Activated B cell treated with CpG ODN at 0.5 μM for 24 hours (primary cell): Measurements from ENCODE around the gene BIN2. TPM values are rescaled to one million over a fixed set of nuclear protein-coding genes. Genes with fewer than 3 reads are reported as not detected.

Source experiments
- ATAC-seq: fragments of 200-7000 bp; cut with Tn5 transposase; one replicate; pipeline ENCODE4 v1.10.0; 2021; ENCODE audit warnings: low read depth, mild to moderate bottlenecking, moderate library complexity
- CTCF ChIA-PET: fragments of 350-600 bp; sonication (Branson Sonifier 250); formaldehyde crosslinking; loops from one replicate; lab custom pipeline; 2021; ENCODE audit warnings: antibody characterized with exemption; lab: Charles Lee
- POLR2A ChIA-PET: fragments of 350-600 bp; sonication (Branson Sonifier 250); formaldehyde crosslinking; loops from one replicate; lab custom pipeline; 2021; ENCODE audit warnings: antibody characterized with exemption; lab: Charles Lee
- DNase-seq: peaks from one replicate; pipeline ENCODE4 v3.0.0; 2022
- H3K27ac Mint-ChIP-seq: one replicate; pipeline ENCODE4 v1.8.0; 2020; ENCODE audit warnings: mixed read lengths
- H3K27me3 Mint-ChIP-seq: one replicate; pipeline ENCODE4 v1.8.0; 2021; ENCODE audit warnings: mixed read lengths
- H3K36me3 Mint-ChIP-seq: one replicate; pipeline ENCODE4 v1.8.0; 2021; ENCODE audit warnings: low read depth, mixed read lengths
- H3K4me1 Mint-ChIP-seq: one replicate; pipeline ENCODE4 v1.8.0; 2021; ENCODE audit warnings: mixed read lengths
- H3K4me3 Mint-ChIP-seq: one replicate; pipeline ENCODE4 v1.8.0; 2020; ENCODE audit warnings: mild to moderate bottlenecking, mixed read lengths
- H3K9me3 Mint-ChIP-seq: one replicate; pipeline ENCODE4 v1.8.0; 2020; ENCODE audit warnings: mixed read lengths
- intact Hi-C: fragments of 100-400 bp; cut with micrococcal nuclease; formaldehyde crosslinking; loops from one replicate; pipeline ENCODE4 v1.15.1; 2024
- total RNA-seq: library from RNA; stranded (reverse); gene quantifications from 2 replicates; pipeline ENCODE4 v1.2.3, GENCODE V29; 2022
- TF ChIP-seq, protein P1 (sequence below): fragments of 200-600 bp; IDR thresholded peaks from one replicate; pipeline ENCODE4 v1.8.0; 2022; ENCODE audit warnings: antibody characterized with exemption, mild to moderate bottlenecking

Gene BIN2
- total RNA-seq, 1 donor from 2014 or later, result 25.6 TPM

DNA sequence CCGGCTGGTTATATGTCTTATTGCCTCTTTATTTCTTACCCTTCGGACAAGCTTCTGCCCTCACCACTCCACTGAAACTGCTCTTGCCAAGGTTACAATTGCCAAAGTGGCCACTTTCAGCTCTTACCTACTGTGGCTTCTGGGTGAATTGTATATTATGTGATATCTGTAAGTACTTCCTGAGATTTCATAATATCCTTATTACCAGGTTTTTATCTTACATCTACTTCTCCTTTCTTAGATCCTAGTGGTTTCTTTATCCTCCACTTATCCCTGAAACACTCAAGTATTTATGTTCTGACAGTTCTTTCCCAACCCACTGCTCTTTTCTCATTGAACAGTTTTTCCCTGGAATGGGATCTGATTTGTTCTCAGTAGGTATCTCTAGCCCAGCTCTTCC, 12.0 kb upstream of the BIN2 start:
- TF ChIP-seq, protein P1, sequence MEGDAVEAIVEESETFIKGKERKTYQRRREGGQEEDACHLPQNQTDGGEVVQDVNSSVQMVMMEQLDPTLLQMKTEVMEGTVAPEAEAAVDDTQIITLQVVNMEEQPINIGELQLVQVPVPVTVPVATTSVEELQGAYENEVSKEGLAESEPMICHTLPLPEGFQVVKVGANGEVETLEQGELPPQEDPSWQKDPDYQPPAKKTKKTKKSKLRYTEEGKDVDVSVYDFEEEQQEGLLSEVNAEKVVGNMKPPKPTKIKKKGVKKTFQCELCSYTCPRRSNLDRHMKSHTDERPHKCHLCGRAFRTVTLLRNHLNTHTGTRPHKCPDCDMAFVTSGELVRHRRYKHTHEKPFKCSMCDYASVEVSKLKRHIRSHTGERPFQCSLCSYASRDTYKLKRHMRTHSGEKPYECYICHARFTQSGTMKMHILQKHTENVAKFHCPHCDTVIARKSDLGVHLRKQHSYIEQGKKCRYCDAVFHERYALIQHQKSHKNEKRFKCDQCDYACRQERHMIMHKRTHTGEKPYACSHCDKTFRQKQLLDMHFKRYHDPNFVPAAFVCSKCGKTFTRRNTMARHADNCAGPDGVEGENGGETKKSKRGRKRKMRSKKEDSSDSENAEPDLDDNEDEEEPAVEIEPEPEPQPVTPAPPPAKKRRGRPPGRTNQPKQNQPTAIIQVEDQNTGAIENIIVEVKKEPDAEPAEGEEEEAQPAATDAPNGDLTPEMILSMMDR, result no peak
- Mint-ChIP-seq H3K36me3 (no peaks in the 10 kb centered on the region), H3K27me3 (no peaks in the 10 kb centered on the region), H3K4me3 (no peak overlapping the region), H3K27ac (no peak overlapping the region), H3K9me3 (no peaks in the 10 kb centered on the region), H3K4me1 (no peaks in the 10 kb centered on the region)
- ChIA-PET POLR2A (interaction anchor here (0.9 kb wide), 1 partner anchor 118 kb away, joined by 5 read pairs; the partner anchor contains the start of gene POU6F1), CTCF (no interaction called here)
- DNase-seq (no peak), ATAC-seq (no peak)
- intact Hi-C loops, result no loop called here

DNA sequence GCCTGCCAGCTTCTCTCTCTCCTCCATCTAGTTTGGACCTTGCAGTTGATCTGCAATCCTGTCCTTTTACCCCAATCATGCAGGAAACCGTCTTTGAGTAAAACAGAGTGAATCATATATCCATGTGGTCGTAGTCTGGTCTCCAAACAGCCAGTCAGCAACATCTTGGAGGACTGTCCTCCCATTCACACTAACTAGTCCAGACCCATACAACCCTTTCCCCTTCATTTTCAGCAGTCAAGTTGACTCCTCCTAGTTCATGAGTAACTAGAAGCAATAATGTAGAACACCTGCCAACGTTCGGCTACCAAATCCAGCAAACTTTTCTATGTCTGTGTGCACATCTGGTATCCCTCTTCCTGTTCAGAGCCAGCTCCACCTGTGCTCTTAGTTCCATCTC, 10.8 kb upstream of the BIN2 start:
- Mint-ChIP-seq H3K36me3 (no peaks in the 10 kb centered on the region), H3K27me3 (no peaks in the 10 kb centered on the region), H3K9me3 (no peaks in the 10 kb centered on the region), H3K27ac (no peak overlapping the region), H3K4me3 (no peak overlapping the region), H3K4me1 (peaks cover 7% of the 10 kb centered on the region)
- no peak for DNase-seq
- ChIA-PET POLR2A (no interaction called here), CTCF (no interaction called here)
- intact Hi-C loops, result no loop called here
- no peak for ATAC-seq
- TF ChIP-seq, protein P1, result no peak

DNA sequence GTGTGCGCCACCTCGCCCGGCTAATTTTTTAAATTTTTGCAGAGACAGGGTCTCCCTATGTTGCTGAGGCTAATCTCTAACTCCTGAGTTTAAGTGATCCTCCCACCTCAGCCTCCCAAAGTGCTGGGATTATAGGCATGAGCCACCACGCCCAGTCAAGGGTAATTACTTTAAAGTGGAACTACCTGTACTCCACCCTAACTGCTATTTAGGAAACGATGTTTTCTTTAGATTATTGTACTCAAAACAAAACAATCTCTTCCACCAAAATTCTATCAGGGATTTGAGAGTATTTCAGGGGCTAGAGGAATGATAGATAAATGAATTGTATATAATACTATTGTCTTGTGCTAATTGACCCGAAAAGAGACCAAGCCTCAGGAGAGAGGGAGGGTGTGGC, 9.6 kb upstream of the BIN2 start:
- H3K4me1 Mint-ChIP-seq, result peaks cover 18% of the 10 kb centered on the region
- ATAC-seq, result no peak
- H3K36me3 Mint-ChIP-seq, result no peaks in the 10 kb centered on the region
- DNase-seq, result no peak
- intact Hi-C loops, result no loop called here
- ChIA-PET POLR2A (no interaction called here), CTCF (no interaction called here)
- no peaks in the 10 kb centered on the region for H3K9me3 Mint-ChIP-seq
- TF ChIP-seq, protein P1, result no peak
- H3K27me3 Mint-ChIP-seq, result no peaks in the 10 kb centered on the region
- no peak overlapping the region for H3K4me3 Mint-ChIP-seq
- H3K27ac Mint-ChIP-seq, result no peak overlapping the region

DNA sequence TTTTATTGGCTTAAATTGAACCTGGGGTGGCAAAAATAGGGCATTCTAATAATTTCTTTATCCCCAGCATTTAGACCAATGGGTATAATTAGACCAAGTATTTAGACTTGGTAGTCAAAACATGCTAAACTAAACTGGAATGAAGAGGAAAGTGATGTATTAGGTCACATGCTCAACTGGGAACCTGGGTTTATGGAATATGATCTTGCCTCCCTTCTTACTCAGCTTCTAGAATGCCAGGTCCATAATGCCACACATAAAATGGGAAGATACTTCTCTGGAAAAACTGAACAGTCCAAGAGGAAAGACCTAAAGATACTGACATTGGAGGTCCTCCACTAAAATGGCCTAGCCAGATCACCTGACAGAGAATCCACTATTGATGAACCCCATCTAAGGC, 6.2 kb upstream of the BIN2 start:
- Mint-ChIP-seq H3K4me3 (no peak overlapping the region), H3K27ac (no peak overlapping the region), H3K36me3 (no peaks in the 10 kb centered on the region), H3K27me3 (no peaks in the 10 kb centered on the region), H3K9me3 (no peaks in the 10 kb centered on the region), H3K4me1 (peaks cover 50% of the 10 kb centered on the region)
- TF ChIP-seq, protein P1, result no peak
- DNase-seq (no peak), ATAC-seq (no peak)
- intact Hi-C loops, result no loop called here
- POLR2A ChIA-PET, result interaction anchor here (0.6 to 2.3 kb wide), 3 partner anchors 11 to 92 kb away, joined by 3 to 8 read pairs (median 3); no protein-coding TSS in a partner anchor
- CTCF ChIA-PET, result interaction anchor here (1.1 to 2.6 kb wide), 2 partner anchors 11 kb away, joined by 7 to 11 read pairs; no protein-coding TSS in a partner anchor

DNA sequence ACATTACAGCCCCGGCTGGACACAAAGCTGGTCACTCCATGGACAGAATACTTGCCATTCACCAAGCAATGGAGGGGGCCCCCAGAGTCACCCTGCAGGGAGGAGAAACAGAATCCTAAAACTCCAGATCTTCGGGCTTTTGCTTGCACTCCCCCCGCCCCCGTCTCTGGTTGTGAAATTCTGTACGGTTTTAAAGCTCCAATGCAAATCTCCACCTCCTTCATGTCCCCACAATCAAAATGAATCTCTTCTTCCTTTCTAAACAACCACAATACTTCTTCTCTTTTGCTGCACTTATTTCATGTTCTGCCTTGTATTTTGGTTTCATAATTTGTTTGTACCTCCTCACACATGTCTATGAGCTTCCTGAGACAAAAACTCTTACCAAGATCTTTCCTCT, 5.8 kb upstream of the BIN2 start:
- DNase-seq, result no peak

More for the DNA sequence above, 5.8 kb upstream of the BIN2 start:
- Mint-ChIP-seq H3K4me1 (peaks cover 55% of the 10 kb centered on the region), H3K4me3 (peak overlapping the region; percentile 1), H3K27me3 (no peaks in the 10 kb centered on the region), H3K9me3 (no peaks in the 10 kb centered on the region), H3K27ac (no peak overlapping the region), H3K36me3 (no peaks in the 10 kb centered on the region)
- ATAC-seq, result no peak
- TF ChIP-seq, protein P1, result no peak
- ChIA-PET POLR2A (interaction anchor here (0.6 to 2.3 kb wide), 3 partner anchors 12 to 91 kb away, joined by 3 to 8 read pairs (median 3); no protein-coding TSS in a partner anchor), CTCF (interaction anchor here (1.1 kb wide), 1 partner anchor 11 kb away, joined by 7 read pairs; no protein-coding TSS in a partner anchor)
- intact Hi-C loops, result loop anchor here (10.0 kb wide), 3 partner anchors 245 to 815 kb away; partner anchors contain the start of gene CSRNP2
